HG03571 (cell line): Measurements from ENCODE around the gene COG3.

Experiments
- ATAC-seq: cut with Tn5 transposase; IDR thresholded peaks from one replicate; pipeline ENCODE4 v1.9.1; 2021; ENCODE audit not compliant: unreplicated experiment

Gene COG3

GRCh38 chr13:45544520-45544919 is 79.8 kb downstream of the COG3 start:
- no peak for ATAC-seq

GRCh38 chr13:45545686-45546409 is 81.1 kb downstream of the COG3 start:
- ATAC-seq = no peak

GRCh38 chr13:45546410-45546765 is 81.6 kb downstream of the COG3 start:
- no peak for ATAC-seq

GRCh38 chr13:45548281-45548680 is 83.5 kb downstream of the COG3 start:
- no peak for ATAC-seq

GRCh38 chr13:45554604-45555109 is 89.9 kb downstream of the COG3 start:
- no peak for ATAC-seq

- no peak for ATAC-seq
Observed at GRCh38 chr13:45564133-45564776, 99.5 kb downstream of the COG3 start.

GRCh38 chr13:45565331-45565730 is 100.6 kb downstream of the COG3 start:
- no peak for ATAC-seq

- ATAC-seq = no peak
Observed at GRCh38 chr13:45575146-45575829, 110.5 kb downstream of the COG3 start.

GRCh38 chr13:45575830-45576180 is 111.1 kb downstream of the COG3 start:
- ATAC-seq = no peak

- ATAC-seq = no peak
Observed at GRCh38 chr13:45576466-45576865, 111.7 kb downstream of the COG3 start.

- ATAC-seq = no peak
Observed at GRCh38 chr13:45582408-45583076, 117.8 kb downstream of the COG3 start.

GRCh38 chr13:45584816-45585215 is 120.1 kb downstream of the COG3 start:
- ATAC-seq = no peak
